ENCODE measurements around the gene ASTN1.

GRCh38 chr1:176811511-176812288 lies 352.8 kb downstream of the ASTN1 start:
- no peak for TF ChIP-seq CTCF (IDR thresholded peaks at IDR 0.05)
- no peak for TF ChIP-seq POLR2A (IDR thresholded peaks at IDR 0.05)
